ENCODE data around the gene KMT2E.

GRCh38 chr7:105133358-105133757 lies 119.4 kb downstream of the KMT2E start:
- TF ChIP-seq CTCF (conservative IDR thresholded peaks at IDR 0.05; ENCODE audit: low read depth, low read length) (no peak), EZH2 (IDR thresholded peaks at IDR 0.05; ENCODE audit: borderline replicate concordance, low read depth, low read length, poor library complexity, severe bottlenecking) (no peak)
